Testis (tissue), 3 donors: Measurements from ENCODE around the gene ANXA6. TPM values are rescaled to one million over a fixed set of nuclear protein-coding genes. Genes with fewer than 3 reads are reported as not detected.

Experiments used
- DNase-seq: peaks from one replicate; pipeline ENCODE4 v3.0.0-alpha.2; 2019
- H3K27ac ChIP-seq, 2 donors: fragments of 200-600 bp; sonication (generic); one replicate each; pipeline ENCODE4 v1.5.1; 2019
- H3K27me3 ChIP-seq: fragments of 200-600 bp; sonication (generic); one replicate; pipeline ENCODE4 v1.5.1; 2019
- H3K36me3 ChIP-seq: fragments of 200-600 bp; sonication (generic); one replicate; pipeline ENCODE4 v1.5.1; 2017; ENCODE audit warnings: low read depth; ENCODE audit errors: missing control alignments
- H3K4me1 ChIP-seq: fragments of 200-600 bp; sonication (generic); one replicate; pipeline ENCODE4 v1.5.1; 2019
- H3K4me3 ChIP-seq, 2 donors: fragments of 200-600 bp; sonication (generic); one replicate each; pipeline ENCODE4 v1.5.1; 2017 to 2019
- H3K9me3 ChIP-seq: fragments of 200-600 bp; sonication (generic); one replicate; pipeline ENCODE4 v1.5.1; 2017
- CTCF ChIP-seq, 3 experiments: fragments of 450-650 bp in 2 of 3; fragments of 200-600 bp in 1 of 3; sonication (generic) in 1 of 3; IDR thresholded peaks; one replicate each; pipeline ENCODE4 v1.5.1; 2016 to 2019; ENCODE audit warnings: antibody characterized with exemption in 3 of 3, mild to moderate bottlenecking in 2 of 3, moderate library complexity in 1 of 3
- POLR2A ChIP-seq: fragments of 450-650 bp; IDR thresholded peaks from one replicate; pipeline ENCODE4 v1.6.1; 2017; ENCODE audit warnings: antibody characterized with exemption, mild to moderate bottlenecking, moderate library complexity
- WGBS, 2 donors: methylation state at CpG; one replicate each; pipeline ENCODE4 v1.1.5; 2018; 5-methylcytosine and 5-hydroxymethylcytosine counted together
- intact Hi-C: fragments of 100-400 bp; cut with DNase I; formaldehyde crosslinking; loops from one replicate; pipeline ENCODE4 v1.15.1; 2023; ENCODE audit warnings: low total_unique reads
- polyA plus RNA-seq: library from polyadenylated mRNA; stranded (reverse); fragments of 350-450 nt; fragmentation: Illumina TruSeq; extraction: RNeasy Lipid Tissue Mini Kit (QIAGEN cat#74804); gene quantifications from one replicate; pipeline ENCODE4 v1.2.3, GENCODE V29; 2014; ENCODE audit warnings: low read depth, low replicate concordance; ENCODE audit not compliant: insufficient read depth
- total RNA-seq, 2 donors: library from RNA; depleted of rRNA; stranded (reverse); fragments of >200 nt; gene quantifications; one replicate each; pipeline ENCODE4 v1.2.3, GENCODE V29; 2016

The ANXA6 gene
- total and polyA plus RNA-seq, 3 donors from 2014 or later, result 116 to 180 (median 152) TPM

- WGBS, 2 donors, result 90 to 98% methylated on average over 4 of the region's 4 CpGs
- H3K4me1 ChIP-seq, result no peaks in the 10 kb centered on the region
- no peaks in the 10 kb centered on the region for H3K9me3 ChIP-seq
- H3K4me3 ChIP-seq, result no peak overlapping the region
- DNase-seq, result no peak
- intact Hi-C loops, result no loop called here
- no peaks in the 10 kb centered on the region for H3K36me3 ChIP-seq
- TF ChIP-seq CTCF (IDR thresholded peaks at IDR 0.05), result no peak
- TF ChIP-seq POLR2A, result no peak
- no peaks in the 10 kb centered on the region for H3K27me3 ChIP-seq
- H3K27ac ChIP-seq, result no peak overlapping the region
These were observed 24.9 kb upstream of the ANXA6 start for GRCh38 chr5:151182524-151182900.

GRCh38 chr5:151181818-151182523, 24.4 kb upstream of the ANXA6 start:
- 87 to 88% methylated on average over 4 of the region's 4 CpGs for WGBS, 2 donors
- H3K27me3 ChIP-seq, result no peaks in the 10 kb centered on the region
- intact Hi-C loops, result no loop called here
- DNase-seq, result no peak
- H3K4me3 ChIP-seq, result no peak overlapping the region
- H3K27ac ChIP-seq, result no peak overlapping the region
- TF ChIP-seq CTCF (IDR thresholded peaks at IDR 0.05), result no peak
- TF ChIP-seq POLR2A, result no peak
- no peaks in the 10 kb centered on the region for H3K9me3 ChIP-seq
- no peaks in the 10 kb centered on the region for H3K36me3 ChIP-seq
- H3K4me1 ChIP-seq, result no peaks in the 10 kb centered on the region

- no peaks in the 10 kb centered on the region for H3K4me1 ChIP-seq
- H3K9me3 ChIP-seq, result no peaks in the 10 kb centered on the region
- intact Hi-C loops, result no loop called here
- 92 to 93% methylated on average over 6 of the region's 6 CpGs for WGBS, 2 donors
- TF ChIP-seq CTCF (IDR thresholded peaks at IDR 0.05) (no peak), POLR2A (no peak)
- H3K27ac ChIP-seq, result no peak overlapping the region
- no peak for DNase-seq
- no peak overlapping the region for H3K4me3 ChIP-seq
- H3K36me3 ChIP-seq, result no peaks in the 10 kb centered on the region
- no peaks in the 10 kb centered on the region for H3K27me3 ChIP-seq
These were observed 22.7 kb upstream of the ANXA6 start for GRCh38 chr5:151180291-151180690.

GRCh38 chr5:151179489-151179840, 21.9 kb upstream of the ANXA6 start:
- TF ChIP-seq POLR2A (no peak), CTCF (IDR thresholded peaks at IDR 0.05) (no peak)
- no peaks in the 10 kb centered on the region for H3K9me3 ChIP-seq
- intact Hi-C loops, result no loop called here
- no peak overlapping the region for H3K27ac ChIP-seq
- H3K4me1 ChIP-seq, result no peaks in the 10 kb centered on the region
- no peak for DNase-seq
- H3K27me3 ChIP-seq, result no peaks in the 10 kb centered on the region
- no peaks in the 10 kb centered on the region for H3K36me3 ChIP-seq
- H3K4me3 ChIP-seq, result no peak overlapping the region
- 91 to 96% methylated on average over 4 of the region's 4 CpGs for WGBS, 2 donors

- no peak for TF ChIP-seq CTCF (IDR thresholded peaks at IDR 0.05)
- TF ChIP-seq POLR2A, result no peak
- no peak overlapping the region for H3K4me3 ChIP-seq
- WGBS, 2 donors, result 86 to 89% methylated on average over 5 of the region's 5 CpGs
- intact Hi-C loops, result no loop called here
- H3K9me3 ChIP-seq, result no peaks in the 10 kb centered on the region
- DNase-seq, result no peak
- H3K4me1 ChIP-seq, result no peaks in the 10 kb centered on the region
- no peak overlapping the region for H3K27ac ChIP-seq
- no peaks in the 10 kb centered on the region for H3K27me3 ChIP-seq
- no peaks in the 10 kb centered on the region for H3K36me3 ChIP-seq
These were observed 21.4 kb upstream of the ANXA6 start for GRCh38 chr5:151178777-151179488.
